Activated T-cell treated with anti-CD3 and anti-CD28 coated beads for 24 hours (primary cell): ENCODE data around the gene CALN1.
"Not testable (repeated sequence)": the region's sequence is repeated elsewhere in the genome, so short reads cannot be mapped to it uniquely, and the experiment has no call there.

Experiments used
- DNase-seq: peaks from one replicate; pipeline ENCODE4 v3.0.0-alpha.2; 2020; ENCODE audit warnings: low read depth

The CALN1 gene

GRCh38 chr7:71974611-71975010 lies 437.5 kb downstream of the CALN1 start:
- DNase-seq: no peak

- no peak for DNase-seq
These were observed 439.6 kb downstream of the CALN1 start for GRCh38 chr7:71972534-71972933.

DNA sequence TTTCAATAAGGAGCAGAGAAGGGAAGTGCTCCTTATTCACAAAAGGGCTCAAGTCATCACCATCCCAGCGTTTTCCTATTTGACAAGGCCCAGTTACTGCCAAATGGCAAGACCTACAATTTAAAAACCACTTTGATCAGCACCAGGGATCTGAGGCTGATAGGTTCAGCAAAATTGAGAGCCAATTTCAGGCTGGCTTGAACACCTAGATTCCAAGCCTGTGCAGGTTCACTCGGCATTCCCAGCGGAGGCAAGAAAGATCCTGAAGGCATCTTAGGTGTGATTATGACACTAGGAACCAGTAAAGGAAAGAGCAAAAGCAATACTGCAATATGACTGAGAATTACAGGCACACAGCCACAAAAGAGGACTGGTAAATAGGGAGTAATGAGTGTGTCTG lies 441.4 kb downstream of the CALN1 start:
- DNase-seq: no peak

- DNase-seq: no peak
These were observed 449.5 kb downstream of the CALN1 start for GRCh38 chr7:71962636-71963035.

GRCh38 chr7:71961283-71961682 lies 450.9 kb downstream of the CALN1 start:
- no peak for DNase-seq

DNA sequence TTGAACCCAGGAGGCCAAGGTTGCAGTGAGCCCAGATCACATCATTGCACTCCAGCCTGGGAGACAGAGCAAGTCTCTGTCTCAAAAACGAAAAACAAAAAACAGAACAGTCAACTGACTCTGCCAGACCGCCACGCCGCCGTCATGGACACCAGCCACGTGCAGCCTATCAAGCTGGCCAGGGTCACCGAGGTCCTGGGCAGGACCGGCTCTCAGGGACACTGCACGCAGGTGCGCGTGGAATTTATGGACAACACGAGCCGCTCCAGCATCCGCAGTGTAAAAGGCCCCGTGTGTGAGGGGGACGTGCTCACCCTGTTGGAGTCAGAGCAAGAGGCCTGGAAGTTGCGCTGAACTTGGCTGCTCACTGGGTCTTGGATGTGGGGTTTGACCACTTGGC lies 470.0 kb downstream of the CALN1 start:
- no peak for DNase-seq

DNA sequence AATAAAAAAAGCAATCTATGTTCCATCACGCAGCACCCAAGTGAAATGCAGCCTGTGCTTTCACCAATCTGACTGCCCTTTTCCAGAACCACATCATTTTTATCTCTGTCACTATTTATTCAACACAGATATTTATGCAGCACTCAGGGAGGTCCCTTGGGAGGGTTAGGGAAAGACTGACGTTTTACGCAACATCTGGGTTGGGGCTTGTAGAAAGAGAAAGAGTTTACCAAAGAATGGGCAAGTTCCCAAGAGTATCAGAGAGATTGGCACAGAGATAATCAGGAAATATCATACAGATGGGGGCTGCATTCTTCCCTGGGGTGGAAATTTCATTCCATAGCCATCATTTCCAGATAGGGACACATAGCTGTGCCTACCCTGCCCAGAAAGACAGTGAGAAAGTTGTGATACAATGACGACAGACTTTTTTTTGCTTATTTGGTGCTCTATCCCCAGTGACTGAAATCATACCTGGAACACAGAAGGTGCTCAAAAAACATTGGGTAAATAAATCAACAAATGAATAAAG lies 474.2 kb downstream of the CALN1 start:
- no peak for DNase-seq

DNA sequence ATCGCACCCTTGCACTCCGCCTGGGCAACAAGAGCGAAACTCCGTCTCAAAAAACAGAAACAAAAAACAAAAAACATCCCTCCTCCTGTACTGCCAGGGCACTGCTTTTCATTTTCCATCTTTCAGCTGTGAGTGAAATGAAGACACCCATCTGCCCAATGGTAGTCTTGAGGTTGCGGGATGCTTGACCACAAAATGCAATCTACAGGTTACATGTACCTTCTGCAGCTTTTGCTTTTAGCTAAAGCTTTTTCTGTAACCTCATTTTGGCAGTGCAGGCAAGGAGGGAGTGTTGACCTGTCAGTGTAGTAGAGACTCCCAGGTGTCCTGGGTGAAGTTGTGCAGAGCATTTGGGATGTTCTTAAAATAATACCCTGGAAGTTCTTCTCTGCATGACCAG lies 476.5 kb downstream of the CALN1 start:
- DNase-seq: no peak

DNA sequence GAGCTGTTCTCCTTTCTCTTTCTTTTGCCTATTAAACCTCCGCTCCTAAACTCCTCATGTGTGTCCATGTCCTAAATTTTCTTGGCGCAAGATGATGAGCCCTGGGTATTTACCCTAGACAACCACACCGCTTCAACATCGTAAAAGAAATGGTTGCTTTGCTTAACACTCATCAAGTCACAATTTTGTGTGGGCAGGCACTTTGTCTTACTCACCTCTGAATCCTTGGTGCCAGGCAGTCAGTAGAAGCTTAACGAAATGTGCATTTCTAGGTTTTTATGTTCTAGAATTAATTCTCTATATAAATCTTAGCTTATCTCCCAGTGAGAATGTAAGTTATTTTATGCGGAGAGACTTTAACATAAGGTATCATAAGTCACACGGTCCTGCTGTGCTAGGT lies 478.7 kb downstream of the CALN1 start:
- DNase-seq: no peak

GRCh38 chr7:71925663-71926062 lies 486.5 kb downstream of the CALN1 start:
- no peak for DNase-seq

DNA sequence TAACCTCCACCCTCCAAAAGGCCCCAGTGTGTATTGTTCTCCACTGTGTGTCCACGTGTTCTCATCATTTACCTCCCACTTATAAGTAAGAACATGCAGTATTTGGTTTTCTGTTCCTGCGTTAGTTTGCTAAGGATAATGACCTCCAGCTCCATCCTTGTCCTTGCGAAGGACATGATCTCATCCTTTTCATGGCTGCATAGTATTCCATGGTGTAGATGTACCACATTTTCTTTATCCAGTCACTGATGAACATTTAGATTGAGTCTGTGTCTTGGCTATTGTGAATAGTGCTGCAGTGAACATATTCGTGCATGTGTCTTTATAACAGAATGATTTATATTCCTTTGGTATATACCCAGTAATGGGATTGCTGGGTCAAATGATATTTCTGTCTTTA lies 497.9 kb downstream of the CALN1 start:
- not testable (repeated sequence) for DNase-seq

- DNase-seq: no peak
These were observed 499.7 kb downstream of the CALN1 start for GRCh38 chr7:71912476-71912875.

GRCh38 chr7:71911051-71911450 lies 501.1 kb downstream of the CALN1 start:
- no peak for DNase-seq

DNA sequence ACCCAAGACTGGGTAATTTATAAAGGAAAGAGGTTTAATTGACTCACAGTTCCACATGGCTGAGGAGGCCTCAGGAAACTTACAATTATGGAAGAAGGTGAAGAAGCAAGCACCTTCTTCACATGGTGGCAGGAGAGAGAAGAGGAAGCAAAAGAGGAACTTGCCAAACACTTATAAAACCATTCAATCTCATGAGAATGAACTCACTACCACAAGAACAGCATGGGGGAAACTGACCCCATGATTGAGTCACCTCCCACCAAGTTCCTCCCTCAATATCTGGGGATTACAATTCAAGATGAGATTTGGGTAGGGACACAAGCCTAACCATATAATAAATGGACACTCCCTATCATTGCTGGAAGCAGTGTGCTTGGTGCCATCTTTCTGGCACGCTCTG lies 506.3 kb downstream of the CALN1 start:
- DNase-seq: no peak

DNA sequence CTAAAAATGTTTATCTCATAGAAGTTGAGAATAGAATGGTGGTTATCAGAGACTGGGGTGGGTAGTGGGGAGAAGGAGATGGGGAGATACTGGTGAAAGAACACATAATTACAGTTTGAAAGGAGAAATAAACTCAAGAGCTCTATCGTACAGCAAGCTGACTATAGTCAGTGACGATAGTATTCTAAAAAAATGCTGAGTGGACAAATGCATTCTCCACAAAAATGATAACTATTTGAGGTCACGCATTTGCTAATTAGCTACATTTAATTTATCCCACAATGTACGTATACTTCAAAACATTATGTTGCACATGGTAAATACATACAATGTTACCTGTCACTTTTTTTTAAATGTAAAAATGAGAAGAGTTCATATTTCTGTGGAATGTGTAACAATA lies 507.7 kb downstream of the CALN1 start:
- no peak for DNase-seq

DNA sequence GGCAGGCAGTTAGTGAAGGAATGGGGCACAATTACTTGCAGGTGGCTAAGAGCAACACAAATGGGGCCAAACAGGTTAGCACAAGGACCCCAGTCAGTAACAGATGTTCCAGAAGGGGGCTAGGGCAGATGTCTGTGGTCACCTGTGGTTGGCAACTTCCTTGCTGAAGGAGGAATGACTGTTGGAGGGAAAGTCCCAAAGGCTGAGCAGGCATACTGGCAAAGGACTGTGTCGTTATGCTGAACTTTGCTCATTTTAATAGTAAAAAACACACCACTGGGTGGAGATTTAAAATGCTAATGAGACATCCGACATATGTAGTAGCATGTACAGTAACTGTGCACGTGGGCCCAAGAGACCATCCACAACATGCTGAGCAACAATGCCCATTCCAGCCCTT lies 511.6 kb downstream of the CALN1 start:
- no peak for DNase-seq

GRCh38 chr7:71896535-71896934 lies 515.6 kb downstream of the CALN1 start:
- DNase-seq: no peak

GRCh38 chr7:71886046-71886445 lies 526.1 kb downstream of the CALN1 start:
- DNase-seq: no peak

- no peak for DNase-seq
These were observed 526.7 kb downstream of the CALN1 start for GRCh38 chr7:71885487-71885886.

GRCh38 chr7:71883415-71883814 lies 528.7 kb downstream of the CALN1 start:
- DNase-seq: no peak

DNA sequence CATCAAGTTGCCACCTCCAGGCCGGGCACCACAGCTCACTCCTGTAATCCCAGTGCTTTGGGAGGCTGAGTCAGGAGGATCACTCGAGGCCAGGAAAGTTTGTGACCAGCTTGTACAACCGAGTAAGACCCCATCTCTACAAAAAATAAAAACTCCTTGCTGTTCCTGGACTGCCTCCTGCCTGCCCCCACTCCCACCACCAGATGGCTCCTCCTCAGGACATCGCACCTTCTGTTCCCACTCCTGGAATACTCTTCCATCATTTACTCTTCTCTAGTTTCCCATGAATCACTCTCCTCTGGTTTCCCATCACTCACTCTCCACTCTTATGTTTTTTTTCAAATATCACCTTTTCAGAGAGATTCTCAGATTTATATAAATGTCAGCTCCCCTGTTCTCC lies 540.7 kb downstream of the CALN1 start:
- DNase-seq: no peak

- no peak for DNase-seq
These were observed 541.3 kb downstream of the CALN1 start for GRCh38 chr7:71870812-71871211.

DNA sequence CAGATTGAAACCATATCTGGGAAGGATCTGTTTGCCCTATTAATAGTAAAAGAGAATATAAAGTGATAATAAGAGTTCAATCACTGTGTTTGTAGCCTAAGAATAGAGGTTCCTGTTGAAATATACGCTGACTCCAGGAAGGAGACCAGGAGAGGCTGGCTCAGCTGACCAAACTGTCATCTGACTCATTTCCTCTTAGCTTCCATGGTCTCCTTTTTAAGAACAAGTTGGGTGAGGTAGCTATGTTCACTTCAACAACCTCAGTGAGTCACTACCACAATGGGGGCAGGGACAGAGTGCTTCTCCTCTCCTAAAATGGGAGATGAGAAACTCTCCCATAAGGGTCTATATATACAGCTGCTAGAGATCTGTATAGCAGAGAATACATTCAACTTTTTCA lies 543.3 kb downstream of the CALN1 start:
- no peak for DNase-seq

- no peak for DNase-seq
These were observed 544.5 kb downstream of the CALN1 start for GRCh38 chr7:71867626-71868025.

DNA sequence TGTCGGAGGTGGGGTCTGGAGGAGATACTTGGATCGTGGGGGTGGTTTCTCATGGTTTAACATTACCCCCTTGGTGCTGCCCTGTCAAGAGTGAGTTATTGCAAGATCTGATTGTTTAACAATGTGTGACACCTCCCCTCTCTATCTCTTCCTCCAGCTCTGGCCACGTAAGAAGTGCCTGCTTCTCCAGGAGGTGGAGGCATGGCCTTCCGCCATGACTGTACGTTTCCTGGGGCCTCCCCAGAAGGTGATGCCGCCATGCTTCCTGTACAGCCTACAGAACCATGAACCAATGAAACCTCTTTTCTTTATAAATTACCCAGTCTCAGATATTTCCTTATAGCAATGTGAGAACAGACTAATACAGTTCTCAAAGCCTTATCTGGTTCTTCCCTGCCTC lies 547.0 kb downstream of the CALN1 start:
- DNase-seq: no peak
